Measurements from ENCODE around the gene ST6GALNAC6. TPM values are rescaled to one million over a fixed set of nuclear protein-coding genes. Genes with fewer than 3 reads are reported as not detected.

ST6GALNAC6 gene
- total and polyA plus RNA-seq, 10 donors = 29.0 to 118 (median 71.6) TPM

- Histone ChIP-seq H3K36me3 (peaks cover 0 to 4% (median 0%) of the 10 kb centered on the region in 6 donors), H3K27me3 (replicated peaks in 1 of 7) (peaks cover 0 to 66% (median 16%) of the 10 kb centered on the region in 7 donors), H3K9me3 (no peaks in the 10 kb centered on the region), H3K4me1 (peaks cover 29 to 67% (median 45%) of the 10 kb centered on the region in 6 donors), H3K4me3 (no peak overlapping the region), H3K27ac (no peak overlapping the region)
- DNase-seq = no peak
- WGBS, 5 donors = 75 to 82% (median 78%) methylated on average over 10 to 11 of the region's 11 CpGs
- TF ChIP-seq CTCF (IDR thresholded peaks at IDR 0.05 in 8 of 11, conservative IDR thresholded peaks at IDR 0.05 in 3 of 11) (no peak), POLR2A (IDR thresholded peaks at IDR 0.05) (no peak), POLR2AphosphoS5 (IDR thresholded peaks at IDR 0.05) (no peak)
- intact Hi-C loops (cut with DNase I; ENCODE audit: low total_unique reads) = no loop called here
These were observed 29.5 kb upstream of the ST6GALNAC6 start for GRCh38 chr9:127928676-127929624.

GRCh38 chr9:127927988-127928675, 28.7 kb upstream of the ST6GALNAC6 start:
- Histone ChIP-seq H3K27ac (no peak overlapping the region), H3K4me3 (peak overlapping the region in 4 of 8 donors; percentile 24 to 70 (median 37)), H3K27me3 (replicated peaks in 1 of 7) (peaks cover 0 to 70% (median 16%) of the 10 kb centered on the region in 7 donors), H3K9me3 (no peaks in the 10 kb centered on the region), H3K4me1 (peaks cover 29 to 67% (median 45%) of the 10 kb centered on the region in 6 donors), H3K36me3 (no peaks in the 10 kb centered on the region)
- WGBS, 5 donors = 26 to 47% (median 29%) methylated on average over 11 to 24 of the region's 24 CpGs
- intact Hi-C loops (cut with DNase I; ENCODE audit: low total_unique reads) = no loop called here
- no peak for DNase-seq
- TF ChIP-seq POLR2A (IDR thresholded peaks at IDR 0.05) (no peak), CTCF (IDR thresholded peaks at IDR 0.05 in 8 of 11, conservative IDR thresholded peaks at IDR 0.05 in 3 of 11) (no peak), POLR2AphosphoS5 (IDR thresholded peaks at IDR 0.05) (peak in 1 of 3 donors; percentile 38)

- H3K27ac ChIP-seq = no peak overlapping the region
- peak overlapping the region in 6 of 8 donors; percentile 24 to 70 (median 36) for H3K4me3 ChIP-seq
- no peaks in the 10 kb centered on the region for H3K9me3 ChIP-seq
- TF ChIP-seq CTCF (IDR thresholded peaks at IDR 0.05 in 8 of 11, conservative IDR thresholded peaks at IDR 0.05 in 3 of 11) (no peak), POLR2A (IDR thresholded peaks at IDR 0.05) (no peak), POLR2AphosphoS5 (IDR thresholded peaks at IDR 0.05) (no peak)
- peaks cover 0 to 74% (median 16%) of the 10 kb centered on the region in 7 donors for H3K27me3 ChIP-seq (replicated peaks in 1 of 7)
- intact Hi-C loops (cut with DNase I; ENCODE audit: low total_unique reads) = no loop called here
- H3K36me3 ChIP-seq = no peaks in the 10 kb centered on the region
- WGBS, 5 donors = 4 to 9% (median 4%) methylated on average over 30 to 56 of the region's 56 CpGs
- peaks cover 29 to 65% (median 45%) of the 10 kb centered on the region in 6 donors for H3K4me1 ChIP-seq
- DNase-seq = no peak
These were observed 28.0 kb upstream of the ST6GALNAC6 start for GRCh38 chr9:127927201-127927987.

Data from spleen (tissue), 11 donors.